GM19328 (cell line): ENCODE results near the gene ASPG.

Source experiments
- ATAC-seq: cut with Tn5 transposase; IDR thresholded peaks from one replicate; pipeline ENCODE4 v1.9.1; 2021; ENCODE audit warnings: mild to moderate bottlenecking, moderate library complexity; ENCODE audit not compliant: unreplicated experiment

Gene ASPG

DNA sequence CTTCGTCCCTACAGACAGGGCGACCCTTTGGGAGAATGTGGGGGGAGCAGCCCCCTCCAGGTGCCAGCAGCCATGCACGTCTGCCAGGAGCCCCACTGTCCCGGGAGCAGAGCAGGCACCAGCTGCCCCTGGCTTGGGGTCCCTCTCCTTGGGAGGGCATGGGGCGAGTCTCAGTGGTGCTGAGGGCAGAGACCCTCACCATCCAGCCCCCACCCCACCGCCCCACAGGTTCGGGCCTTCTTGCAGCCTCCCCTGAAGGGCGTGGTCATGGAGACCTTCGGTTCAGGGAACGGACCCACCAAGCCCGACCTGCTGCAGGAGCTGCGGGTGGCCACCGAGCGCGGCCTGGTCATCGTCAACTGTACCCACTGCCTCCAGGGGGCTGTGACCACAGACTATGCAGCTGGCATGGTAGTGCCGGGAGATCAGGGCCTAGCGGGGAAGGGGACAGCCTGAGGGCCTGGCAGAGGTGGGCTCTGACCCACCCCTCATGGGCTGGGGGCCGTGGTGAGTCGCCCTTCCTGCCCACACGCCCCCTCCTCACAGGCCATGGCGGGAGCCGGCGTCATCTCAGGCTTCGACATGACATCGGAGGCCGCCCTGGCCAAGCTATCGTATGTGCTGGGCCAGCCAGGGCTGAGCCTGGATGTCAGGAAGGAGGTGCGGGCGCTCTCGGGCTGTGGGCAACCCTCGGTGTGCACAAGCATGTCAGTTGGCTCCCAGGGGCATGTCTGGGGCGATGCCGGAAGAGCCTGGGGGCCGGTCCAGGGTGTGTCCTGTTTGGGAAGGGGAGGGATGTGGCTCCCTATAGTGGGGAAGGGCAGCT is 18.8 kb downstream of the ASPG start:
- ATAC-seq, result no peak

DNA sequence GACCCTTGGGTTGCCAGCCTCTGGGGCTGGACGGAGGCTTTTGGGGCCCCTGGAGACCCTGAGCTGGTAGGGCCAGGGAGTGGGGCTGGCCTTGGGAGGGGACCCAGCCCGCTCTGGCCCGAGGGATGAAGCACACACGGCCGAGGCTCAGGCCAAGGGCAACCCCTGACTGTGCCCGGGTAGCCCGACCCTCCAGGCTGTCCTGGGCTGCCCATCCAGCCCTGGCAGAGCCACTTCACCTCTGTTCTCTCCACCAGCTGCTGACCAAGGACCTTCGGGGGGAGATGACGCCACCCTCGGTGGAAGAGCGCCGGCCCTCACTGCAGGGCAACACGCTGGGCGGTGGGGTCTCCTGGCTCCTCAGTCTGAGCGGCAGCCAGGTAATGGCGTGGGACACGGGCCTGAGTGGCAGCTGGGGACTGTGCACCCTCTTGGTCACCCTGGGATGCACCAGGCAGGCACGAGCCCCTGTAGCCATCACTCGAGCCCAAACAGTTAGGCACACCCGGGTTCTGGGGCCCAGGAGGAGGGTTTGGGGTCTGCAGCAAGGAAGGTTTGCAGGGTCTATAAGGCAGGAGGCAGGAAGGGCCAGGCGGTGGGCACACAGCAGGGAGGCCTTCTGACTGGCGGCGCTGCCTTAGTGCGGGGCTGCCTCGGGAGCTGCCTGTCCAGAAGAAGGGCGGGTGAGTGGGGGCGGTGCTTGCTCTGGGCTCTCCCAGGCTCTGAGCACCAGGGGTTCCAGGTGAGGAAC is 19.7 kb downstream of the ASPG start:
- no peak for ATAC-seq

DNA sequence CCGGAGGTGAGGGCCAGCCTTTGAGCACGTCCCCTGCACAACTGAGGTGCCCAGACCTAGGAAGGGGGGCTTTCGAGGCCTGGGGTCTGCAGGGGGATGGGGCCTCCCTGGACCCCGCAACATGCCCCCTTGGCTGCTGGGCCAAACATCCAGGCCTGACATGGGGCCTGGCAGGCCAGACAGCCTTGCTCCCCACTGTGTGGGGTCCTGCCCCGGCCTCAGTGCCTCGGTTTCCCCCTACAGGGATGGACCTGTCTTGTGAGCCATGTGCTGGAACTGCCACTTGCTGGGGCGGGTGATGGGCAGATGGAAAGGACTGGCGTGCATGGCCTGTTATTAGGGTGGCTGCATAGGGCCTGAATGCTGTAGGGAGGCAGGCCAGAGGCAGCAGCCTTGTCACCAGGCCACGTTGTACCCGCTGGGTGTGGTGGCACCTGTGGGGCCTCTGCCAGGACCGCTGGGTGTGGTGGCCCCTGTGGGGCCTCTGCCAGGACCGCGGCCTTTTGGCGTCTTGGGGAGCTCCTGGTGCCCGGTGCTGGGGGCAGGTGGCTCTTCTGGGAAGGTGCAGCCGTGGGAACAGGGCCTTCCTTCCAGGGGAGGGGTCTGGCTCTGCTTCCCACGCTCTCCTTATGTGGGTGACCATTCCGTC is 20.4 kb downstream of the ASPG start:
- ATAC-seq, result no peak

DNA sequence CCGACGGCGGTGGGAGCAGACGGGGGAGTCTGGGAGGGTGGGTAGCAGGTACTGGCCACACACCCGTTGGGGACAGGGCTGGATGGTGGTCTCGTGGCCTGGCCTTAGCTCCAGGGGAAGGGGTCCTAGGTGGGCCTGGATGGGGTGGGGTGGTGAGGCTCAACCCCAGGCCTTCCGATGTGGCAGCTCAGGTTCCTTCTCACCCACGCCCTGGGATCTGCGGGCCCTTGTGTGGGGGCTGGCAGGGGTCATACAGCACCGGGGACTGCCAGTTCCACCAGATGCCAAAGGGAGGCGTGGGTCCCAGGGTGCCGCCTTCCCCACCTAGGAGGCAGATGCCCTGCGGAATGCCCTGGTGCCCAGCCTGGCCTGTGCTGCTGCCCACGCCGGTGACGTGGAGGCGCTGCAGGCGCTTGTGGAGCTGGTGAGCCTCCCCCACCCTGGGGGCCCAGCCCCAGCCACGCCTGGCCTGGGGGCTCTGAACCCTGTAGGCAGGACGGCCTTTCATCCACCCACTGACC is 21.0 kb downstream of the ASPG start:
- no peak for ATAC-seq

DNA sequence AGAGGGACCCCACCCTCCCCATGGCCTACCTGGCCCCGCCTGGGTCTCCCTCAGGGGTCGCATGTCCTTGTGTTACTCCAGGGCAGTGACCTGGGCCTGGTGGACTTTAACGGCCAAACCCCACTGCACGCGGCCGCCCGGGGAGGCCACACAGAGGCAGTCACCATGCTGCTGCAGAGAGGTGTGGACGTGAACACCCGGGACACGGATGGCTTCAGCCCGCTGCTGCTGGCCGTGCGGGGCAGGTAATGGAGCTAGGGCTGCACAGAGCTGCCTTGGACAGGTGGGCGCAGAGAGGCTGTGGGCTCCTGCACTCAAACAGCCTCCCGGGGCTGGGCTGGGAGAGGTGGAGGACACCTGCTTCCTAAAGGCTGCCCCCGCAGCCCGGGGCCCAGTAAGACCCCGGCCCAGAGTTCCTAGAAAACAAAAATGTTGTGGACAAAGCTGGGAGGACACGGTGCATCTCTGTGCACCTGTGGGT is 21.6 kb downstream of the ASPG start:
- no peak for ATAC-seq

DNA sequence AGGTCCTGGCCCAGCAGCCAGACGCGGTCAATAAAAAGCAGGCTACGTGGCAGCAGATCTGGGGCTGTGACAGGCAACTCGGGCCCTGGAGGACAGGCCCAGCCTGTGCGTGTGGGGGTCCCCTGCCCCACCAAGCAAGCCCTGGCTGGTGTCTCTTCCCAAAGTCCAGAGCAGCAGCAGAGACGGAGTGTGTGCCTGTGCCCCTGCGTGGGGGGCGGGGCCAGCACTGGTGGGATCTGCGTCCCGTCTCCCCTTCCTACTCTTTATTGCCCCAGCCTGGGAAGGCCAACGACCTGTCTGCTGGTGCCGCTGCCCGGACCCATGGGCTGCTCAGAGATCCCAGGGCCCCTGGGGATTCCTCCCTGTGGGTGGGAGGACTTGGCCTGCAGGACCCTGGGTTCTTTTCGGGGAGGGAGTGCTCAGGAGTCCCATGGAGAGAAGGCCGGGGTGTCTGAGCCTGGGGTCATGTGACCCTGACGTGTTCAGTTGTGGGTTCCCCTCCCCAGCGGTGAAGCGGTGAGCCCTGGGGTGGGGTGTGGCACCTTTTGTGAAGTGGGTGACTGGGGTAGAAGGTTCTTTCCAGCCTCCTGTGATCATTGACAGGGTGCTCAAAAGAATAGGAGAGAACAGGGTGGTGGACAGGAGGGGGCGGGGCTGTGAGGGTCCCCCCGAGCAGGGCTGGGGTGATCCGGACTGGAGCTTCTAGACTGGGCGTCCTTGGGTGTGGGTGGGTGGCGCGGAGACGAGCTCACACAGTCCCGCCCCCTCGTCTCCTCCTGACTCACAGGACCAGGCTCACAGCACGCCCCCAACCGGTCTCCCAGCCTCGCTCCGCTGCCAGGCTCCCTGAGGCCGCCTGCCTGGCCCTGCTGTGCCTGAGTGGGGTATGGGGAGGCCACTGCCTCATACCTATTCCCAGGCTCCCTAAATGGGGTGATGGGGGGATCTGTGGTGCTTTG is 22.4 kb downstream of the ASPG start:
- ATAC-seq, result no peak

DNA sequence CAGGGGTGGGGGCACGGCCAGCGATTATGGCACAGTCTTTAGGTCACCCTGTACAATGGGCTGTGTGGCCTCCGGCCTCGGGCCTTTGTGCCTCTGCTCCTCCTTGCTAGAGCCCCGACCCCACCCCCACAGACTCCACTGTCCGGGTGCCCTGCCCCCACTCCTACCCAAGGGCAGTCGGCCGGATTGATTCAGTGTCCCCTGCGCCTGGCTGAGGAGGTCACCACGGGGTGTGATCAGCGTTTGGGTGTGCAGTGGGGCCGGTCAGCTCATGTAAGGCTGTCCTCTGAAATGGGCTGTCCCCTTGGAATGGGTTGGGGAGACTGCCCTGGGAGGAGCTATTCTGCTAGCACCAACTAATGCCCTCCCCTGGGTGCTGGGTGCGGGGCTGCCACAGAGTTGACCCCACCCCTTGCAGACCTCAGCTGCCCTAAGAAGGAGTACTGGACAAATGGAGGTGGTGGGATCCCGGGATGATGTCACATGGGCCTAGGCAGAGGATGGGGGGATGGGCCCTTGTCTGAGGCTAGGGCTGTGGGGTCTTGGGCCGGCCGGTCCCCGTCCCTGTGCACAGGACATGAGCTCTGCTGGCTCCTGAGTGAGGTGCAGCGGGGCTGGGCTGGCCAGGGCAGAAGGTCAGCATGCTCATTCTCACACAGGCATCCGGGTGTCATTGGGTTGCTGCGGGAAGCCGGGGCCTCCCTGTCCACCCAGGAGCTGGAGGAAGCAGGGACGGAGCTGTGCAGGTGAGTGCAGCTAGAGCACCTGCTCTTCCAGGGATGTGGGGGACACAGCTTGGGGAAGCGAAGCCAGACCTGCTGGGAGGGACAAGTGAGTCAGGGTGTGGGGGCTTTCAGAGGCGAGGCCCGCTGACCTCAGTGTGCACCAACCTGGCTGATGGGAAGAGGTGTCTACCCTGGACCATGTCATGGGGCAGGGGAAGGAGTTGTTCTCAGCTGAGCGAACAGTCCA is 23.4 kb downstream of the ASPG start:
- ATAC-seq, result no peak

DNA sequence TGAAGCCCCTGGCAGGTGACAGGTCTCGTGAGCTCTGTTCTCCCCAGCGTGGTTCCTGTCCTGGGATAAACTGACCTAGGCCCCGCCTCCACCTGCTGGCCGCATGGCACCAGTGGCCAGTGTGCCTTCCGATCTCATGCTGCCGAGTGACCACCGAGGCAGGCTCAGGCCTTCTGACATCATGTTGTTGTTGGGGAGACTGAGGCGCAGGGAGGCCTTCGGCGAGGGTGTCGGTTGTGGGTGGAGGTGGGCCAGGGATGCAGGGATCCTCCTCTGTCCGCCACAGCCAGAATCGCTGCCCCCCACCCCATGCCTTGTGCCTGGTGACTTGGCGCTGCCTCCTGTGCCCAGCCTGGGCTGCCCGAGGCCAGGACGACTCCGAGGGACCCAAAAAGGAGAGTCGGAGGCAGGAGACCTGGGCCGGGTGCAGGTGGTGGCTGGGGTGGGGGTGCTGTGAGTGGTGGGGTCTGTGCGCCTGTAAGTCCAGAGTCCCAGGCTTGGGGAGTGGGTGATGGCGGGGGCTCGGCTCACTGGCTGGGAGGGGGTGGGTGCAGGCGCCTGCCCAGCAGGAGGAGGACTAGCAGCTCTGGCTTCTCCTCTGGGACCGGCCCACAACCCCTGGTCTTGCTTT is 24.3 kb downstream of the ASPG start:
- no peak for ATAC-seq

DNA sequence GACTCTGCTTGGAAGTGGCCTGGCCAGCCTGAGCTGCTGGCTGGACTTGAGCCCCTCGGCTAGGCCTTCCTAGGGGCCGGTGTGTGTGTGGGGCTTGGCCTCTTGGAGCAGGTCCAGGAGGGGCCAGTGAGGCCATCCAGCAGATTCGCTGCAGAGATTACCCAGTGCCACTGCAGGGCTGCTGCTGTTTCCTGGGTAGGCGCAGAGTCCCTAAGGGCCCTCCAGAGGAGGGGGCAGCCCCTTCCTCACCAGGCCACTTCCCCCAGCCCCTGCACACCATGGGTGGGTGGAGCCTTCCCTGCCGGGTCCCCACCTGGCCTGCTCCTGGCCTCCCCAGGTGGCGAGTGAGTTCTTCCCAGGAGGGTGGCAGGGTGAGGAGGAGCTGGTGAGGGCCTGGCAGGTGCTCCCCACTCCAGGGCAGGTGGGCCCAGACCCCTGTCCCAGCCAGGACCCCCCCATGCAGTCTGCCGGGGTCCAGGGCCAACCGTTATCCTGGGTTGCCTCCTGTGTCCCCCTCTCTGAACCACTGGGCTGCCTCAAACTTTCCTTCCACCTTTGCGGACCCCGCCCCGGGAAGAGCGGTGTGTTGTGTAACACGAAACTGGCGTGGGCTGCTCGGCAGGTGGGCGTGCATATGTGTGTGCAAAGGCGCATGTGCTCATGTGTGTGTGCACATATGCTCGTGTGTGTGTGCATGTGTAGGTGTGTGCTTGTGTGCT is 25.1 kb downstream of the ASPG start:
- no peak for ATAC-seq

DNA sequence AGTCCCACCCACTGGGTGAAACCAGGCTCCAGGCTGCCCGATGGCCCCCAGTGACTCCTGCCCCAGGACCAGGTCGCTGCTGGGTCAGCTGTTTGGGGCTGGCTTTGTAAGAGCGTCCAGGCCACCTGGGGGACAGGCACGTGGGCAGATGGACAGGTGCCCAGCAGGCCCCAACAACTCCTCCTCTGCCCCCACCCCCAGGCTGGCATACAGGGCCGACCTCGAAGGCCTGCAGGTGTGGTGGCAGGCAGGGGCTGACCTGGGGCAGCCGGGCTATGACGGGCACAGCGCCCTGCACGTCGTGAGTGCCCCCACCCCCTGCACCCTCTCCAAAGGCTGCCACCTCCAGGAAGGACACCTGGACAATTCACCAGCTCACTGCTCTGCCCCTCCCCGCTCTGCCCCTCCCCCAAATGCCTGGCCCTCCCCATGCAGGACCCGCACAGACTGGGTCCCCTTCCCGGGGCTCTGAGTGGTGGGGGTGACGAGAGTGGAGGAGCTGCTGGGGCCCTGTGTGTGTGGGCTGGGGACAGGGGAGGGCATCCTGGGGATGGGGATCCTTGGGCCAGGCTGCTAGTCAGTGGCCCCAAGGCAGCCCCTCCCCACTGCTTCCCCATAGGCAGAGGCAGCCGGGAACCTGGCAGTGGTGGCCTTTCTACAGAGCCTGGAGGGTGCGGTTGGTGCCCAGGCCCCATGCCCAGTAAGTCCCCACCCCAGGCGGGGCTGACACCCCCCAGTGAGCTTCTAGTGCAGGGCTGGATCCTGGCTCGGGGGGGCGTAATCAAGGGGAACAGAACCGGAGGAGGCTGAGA is 26.0 kb downstream of the ASPG start:
- no peak for ATAC-seq

DNA sequence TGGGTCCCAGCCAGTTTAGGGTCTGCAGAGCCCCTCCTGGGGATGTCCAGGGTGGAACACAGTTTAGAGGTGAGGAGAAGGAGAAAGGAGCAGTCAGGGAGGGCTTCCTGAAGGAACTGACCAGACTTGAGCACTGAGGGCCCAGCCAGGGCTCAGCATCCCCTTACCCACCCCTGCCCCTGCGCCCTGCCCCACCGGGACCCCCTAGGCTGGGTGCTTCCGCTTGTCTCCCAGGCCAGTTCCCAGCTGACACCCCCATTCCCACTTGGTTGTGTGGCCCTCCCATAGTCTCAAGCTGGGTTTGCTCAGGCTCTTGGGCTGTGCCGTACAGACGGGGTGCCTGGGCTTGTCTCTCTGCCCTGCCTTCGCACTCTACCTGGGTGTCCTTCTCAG is 26.6 kb downstream of the ASPG start:
- ATAC-seq, result no peak

DNA sequence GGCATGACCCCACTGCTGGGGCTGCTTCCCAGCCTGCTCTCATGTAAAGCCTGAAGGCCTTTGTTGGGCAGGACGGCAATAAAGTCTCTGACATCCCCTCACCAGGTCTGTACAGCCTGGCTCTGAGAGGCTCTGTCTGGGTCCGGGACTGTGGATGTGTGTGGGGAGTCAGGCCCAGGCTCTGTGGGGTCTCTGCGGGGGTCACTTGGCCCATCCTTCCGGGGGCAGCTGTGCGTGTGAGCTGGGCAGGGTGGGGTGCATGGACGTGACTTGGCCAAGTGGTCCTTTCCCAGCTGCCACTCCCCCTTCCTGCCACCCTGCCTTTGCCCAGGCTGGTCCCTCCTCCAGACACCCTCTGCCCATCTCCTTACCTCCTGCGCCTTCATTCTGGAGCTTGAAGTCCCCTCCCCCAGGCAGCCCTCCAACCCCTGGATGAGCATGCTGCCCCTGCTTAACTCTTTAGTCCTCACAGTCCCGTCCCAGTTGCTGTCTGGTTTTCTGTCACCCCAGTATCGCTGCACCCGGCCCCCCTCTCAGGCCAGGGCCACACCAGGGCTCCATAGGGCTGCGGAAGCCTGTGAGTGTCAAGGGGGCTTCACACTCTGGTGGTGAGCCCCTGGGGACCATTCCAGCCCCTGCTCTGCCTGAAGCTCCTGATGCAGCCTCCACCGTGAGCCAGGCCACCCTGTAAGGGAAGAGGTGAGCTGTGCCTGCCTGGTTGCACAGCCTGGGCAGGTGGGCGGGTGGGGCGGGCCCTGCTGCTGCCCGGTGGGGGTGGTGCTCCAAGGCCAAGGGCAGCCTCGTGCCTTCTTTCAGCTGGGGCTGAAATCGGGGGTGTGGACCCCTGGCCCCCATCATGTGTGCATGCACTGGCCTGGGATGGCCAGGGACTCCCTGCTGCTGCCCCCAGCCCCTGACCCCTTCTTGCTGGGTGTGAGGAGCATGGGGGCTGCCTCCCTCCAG is 27.4 kb downstream of the ASPG start:
- ATAC-seq, result no peak

DNA sequence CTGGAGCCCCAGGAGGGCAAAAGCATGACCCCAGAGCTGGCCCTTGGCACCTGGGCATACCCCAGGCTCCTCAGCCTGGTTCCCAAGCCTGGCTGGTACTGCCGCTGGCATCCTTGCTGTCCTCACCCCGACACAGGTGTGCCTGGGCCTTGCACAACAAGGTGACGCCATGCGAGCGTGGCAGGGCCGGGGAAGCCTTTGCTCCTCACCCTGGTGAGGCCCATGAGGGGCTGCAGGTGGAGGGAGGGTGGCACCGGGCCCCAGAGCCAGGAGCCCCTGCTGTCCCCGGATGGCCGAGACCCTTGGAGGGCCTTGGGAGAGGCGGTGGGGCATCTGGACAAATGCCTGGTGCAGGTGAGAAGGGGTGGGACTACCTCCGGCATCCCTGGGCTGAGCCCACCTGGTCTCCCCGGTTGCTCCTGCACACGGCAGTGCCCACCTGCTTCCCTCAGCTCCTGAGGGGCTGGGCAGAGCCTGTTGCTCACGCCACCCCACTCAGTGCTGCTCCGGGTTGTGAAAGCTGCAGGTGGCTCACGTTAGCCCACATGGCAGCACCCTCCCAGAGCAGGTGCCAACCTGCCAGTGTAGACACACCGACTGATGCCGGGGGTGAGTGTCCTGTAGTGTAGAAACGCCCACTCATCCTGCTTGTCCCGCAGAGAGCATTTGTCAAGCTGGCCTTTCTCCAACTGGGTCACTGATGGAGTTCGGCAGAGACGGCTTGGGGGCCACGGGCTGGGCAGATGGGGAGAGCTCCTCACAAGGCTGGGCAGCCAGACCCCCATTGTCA is 28.3 kb downstream of the ASPG start:
- no peak for ATAC-seq

DNA sequence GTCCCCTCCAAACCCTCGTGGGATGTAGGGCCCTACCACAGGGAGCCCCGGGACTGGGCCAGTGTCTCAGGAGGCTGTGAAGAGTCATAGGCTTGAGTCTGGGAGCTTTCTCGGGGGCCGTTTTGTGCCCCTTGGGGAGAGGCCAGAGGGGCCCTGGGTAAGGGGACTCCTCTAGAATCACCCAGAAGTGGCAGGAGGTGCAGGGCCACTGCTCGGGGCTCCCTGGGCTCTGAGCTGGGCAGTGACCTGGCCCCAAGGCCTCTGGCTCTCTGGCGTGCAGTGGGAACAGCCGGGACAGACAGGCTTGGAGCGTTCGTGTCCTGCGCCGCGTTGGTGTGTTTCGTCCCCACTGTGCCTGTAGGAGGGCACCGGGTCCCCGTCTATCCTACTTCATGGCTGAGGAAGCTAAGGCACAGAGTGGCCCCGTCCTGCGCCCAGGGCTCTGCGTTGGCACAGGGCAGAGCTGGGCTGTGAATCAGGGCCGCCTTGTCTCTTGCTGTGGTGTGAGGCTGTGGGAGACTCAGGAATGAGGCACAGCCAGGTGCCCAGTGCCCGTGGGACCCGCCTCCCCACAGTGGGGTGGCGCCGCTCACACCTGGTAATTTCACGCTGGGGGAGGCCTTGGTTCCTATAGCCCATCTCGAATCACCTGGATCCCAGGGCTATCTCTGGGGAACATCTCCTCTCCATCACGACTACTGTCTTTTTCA is 29.1 kb downstream of the ASPG start:
- ATAC-seq, result no peak

DNA sequence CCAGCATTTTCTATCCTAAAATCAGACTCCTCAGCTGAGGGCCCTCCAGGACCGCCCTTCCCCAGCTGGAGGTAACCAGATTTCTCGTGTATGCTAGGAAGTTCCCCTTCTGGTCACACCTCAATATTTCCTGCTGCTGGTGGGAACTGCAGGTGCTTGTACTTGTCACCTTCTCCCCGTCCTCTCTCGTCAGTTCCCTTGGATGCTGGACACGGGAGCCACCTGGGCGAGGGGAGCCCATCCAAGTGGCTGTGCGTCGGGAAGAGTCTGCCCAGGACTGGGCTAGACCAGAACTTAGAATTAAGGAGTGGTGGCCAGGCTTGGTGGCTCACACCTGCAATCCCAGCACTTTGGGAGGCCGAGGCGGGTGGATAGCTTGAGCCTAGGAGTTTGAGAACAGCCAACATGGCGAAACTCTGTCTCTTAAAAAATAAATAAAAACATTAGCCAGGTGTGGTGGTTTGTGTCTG is 29.7 kb downstream of the ASPG start:
- ATAC-seq, result no peak
